GM19099 (cell line): ENCODE measurements around the gene ZNF101.

ENCODE experiments used
- POLR2A ChIP-seq: IDR thresholded peaks from 3 replicates; pipeline ENCODE4 v1.6.1; 2011; ENCODE audit warnings: low read depth; ENCODE audit not compliant: insufficient read length; ENCODE audit errors: extremely low read depth

Gene ZNF101

GRCh38 chr19:19634516-19635312, 33.9 kb upstream of the ZNF101 start:
- no peak for TF ChIP-seq POLR2A

GRCh38 chr19:19635313-19635702, 33.3 kb upstream of the ZNF101 start:
- TF ChIP-seq POLR2A = no peak

GRCh38 chr19:19636573-19637185, 32.0 kb upstream of the ZNF101 start:
- no peak for TF ChIP-seq POLR2A

- TF ChIP-seq POLR2A = no peak
Observed at GRCh38 chr19:19637186-19637522, 31.5 kb upstream of the ZNF101 start.

GRCh38 chr19:19637523-19638251, 31.0 kb upstream of the ZNF101 start:
- TF ChIP-seq POLR2A = no peak

- no peak for TF ChIP-seq POLR2A
Observed at GRCh38 chr19:19642506-19643157, 26.0 kb upstream of the ZNF101 start.

- peak; percentile 73 for TF ChIP-seq POLR2A
Observed at GRCh38 chr19:19643158-19644053, 25.2 kb upstream of the ZNF101 start, which contains the start of gene GMIP. Gene GMIP, minus strand, starts transcription at chr19:19643657. Its CDS starts 128 bp downstream, at chr19:19643529.

GRCh38 chr19:19644054-19644388, 24.6 kb upstream of the ZNF101 start:
- no peak for TF ChIP-seq POLR2A

GRCh38 chr19:19645233-19645870, 23.3 kb upstream of the ZNF101 start:
- TF ChIP-seq POLR2A = no peak

- no peak for TF ChIP-seq POLR2A
Observed at GRCh38 chr19:19647037-19647835, 21.4 kb upstream of the ZNF101 start.

GRCh38 chr19:19649155-19649554, 19.5 kb upstream of the ZNF101 start:
- TF ChIP-seq POLR2A = no peak

GRCh38 chr19:19649580-19649995, 19.1 kb upstream of the ZNF101 start:
- no peak for TF ChIP-seq POLR2A

GRCh38 chr19:19650331-19650730, 18.3 kb upstream of the ZNF101 start:
- no peak for TF ChIP-seq POLR2A
